Panc1 (cell line): ENCODE data around the gene ERN1. TPM values are rescaled to one million over a fixed set of nuclear protein-coding genes. Genes with fewer than 3 reads are reported as not detected.

Experiments used
- ATAC-seq: fragments of 200-7000 bp; cut with Tn5 transposase; 2 replicates; pipeline ENCODE4 v1.9.1; 2020; ENCODE audit warnings: mild to moderate bottlenecking, moderate library complexity
- BruUV-seq: library from RNA; stranded (reverse); fragments of 400-500 nt; replicated peaks from 2 replicates; lab custom pipeline; 2021; lab: Mats Ljungman, UMichigan
- CTCF ChIA-PET: fragments of 300-600 bp; sonication (Branson Sonifier 250); formaldehyde crosslinking; loops from one replicate; lab custom pipeline; 2022; ENCODE audit warnings: antibody characterized with exemption; lab: Charles Lee
- POLR2A ChIA-PET: fragments of 300-600 bp; sonication (Branson Sonifier 250); formaldehyde crosslinking; loops from one replicate; lab custom pipeline; 2022; ENCODE audit warnings: antibody characterized with exemption; lab: Charles Lee
- DNase-seq: peaks from one replicate; pipeline ENCODE4 v3.0.0-alpha.2; 2010; ENCODE audit warnings: low read depth, low spot score
- H3K27ac ChIP-seq: 2 replicates; pipeline ENCODE4 v1.5.1; 2011; ENCODE audit warnings: mild to moderate bottlenecking, low read length, inconsistent platforms
- H3K27me3 ChIP-seq: fragments of 200-500 bp; sonication (Bioruptor generic); 2 replicates; pipeline ENCODE4 v1.6.0; 2014; ENCODE audit warnings: low read length, inconsistent platforms; ENCODE audit not compliant: control insufficient read depth, insufficient read depth
- H3K36me3 ChIP-seq: fragments of 200-500 bp; sonication (Bioruptor generic); 2 replicates; pipeline ENCODE4 v1.5.1; 2014; ENCODE audit warnings: inconsistent platforms, mild to moderate bottlenecking, low read length, moderate library complexity; ENCODE audit not compliant: control insufficient read depth, insufficient read depth
- H3K4me1 ChIP-seq: 2 replicates; pipeline ENCODE4 v1.5.1; 2011; ENCODE audit warnings: inconsistent platforms, mild to moderate bottlenecking, low read length, moderate library complexity; ENCODE audit not compliant: control insufficient read depth, insufficient read depth
- H3K4me3 ChIP-seq, 2 experiments: 2 replicates each; pipeline ENCODE4 v1.5.1; 2011 to 2012; ENCODE audit warnings: low read depth in 2 of 2, low read length in 2 of 2, mild to moderate bottlenecking in 2 of 2, inconsistent platforms in 1 of 2, moderate library complexity in 1 of 2
- H3K9me3 ChIP-seq: fragments of 200-500 bp; sonication (Bioruptor generic); 2 replicates; pipeline ENCODE4 v1.5.1; 2014; ENCODE audit warnings: low read depth, mild to moderate bottlenecking, inconsistent platforms, low read length, moderate library complexity; ENCODE audit not compliant: control insufficient read depth, insufficient read depth
- CTCF ChIP-seq: fragments of 450-650 bp; IDR thresholded peaks from 2 replicates; pipeline ENCODE4 v1.5.1; 2017; ENCODE audit warnings: mild to moderate bottlenecking
- POLR2AphosphoS5 ChIP-seq: IDR thresholded peaks from 2 replicates; pipeline ENCODE4 v1.6.1; 2012; ENCODE audit warnings: mild to moderate bottlenecking, low read depth, low read length, moderate library complexity
- REST ChIP-seq, 2 experiments: IDR thresholded peaks; 2 replicates each; pipeline ENCODE4 v1.6.1; 2011 to 2012; ENCODE audit warnings: low read depth in 2 of 2, control low read depth in 1 of 2, low read length in 1 of 2, mild to moderate bottlenecking in 1 of 2, moderate library complexity in 1 of 2; ENCODE audit not compliant: insufficient read depth in 1 of 2
- SIN3A ChIP-seq: IDR thresholded peaks from 2 replicates; pipeline ENCODE4 v1.6.1; 2012; ENCODE audit warnings: low read depth, mild to moderate bottlenecking, low read length, moderate library complexity, borderline replicate concordance; ENCODE audit not compliant: insufficient read depth
- TCF7L2 ChIP-seq: IDR thresholded peaks from 2 replicates; pipeline ENCODE4 v1.6.1; 2011; ENCODE audit warnings: mild to moderate bottlenecking, low read depth, low read length, inconsistent platforms
- in situ Hi-C: cut with HindIII; loops from 2 replicates; pipeline ENCODE4 v1.10.0; 2016; ENCODE audit warnings: low sequenced_read_pairs, low pct_unique_long_range_greater_than_20kb
- intact Hi-C: fragments of 100-400 bp; cut with micrococcal nuclease; formaldehyde crosslinking; loops from one replicate; pipeline ENCODE4 v1.10.0; 2022; ENCODE audit not compliant: unreplicated experiment
- total RNA-seq: library from RNA; stranded (reverse); gene quantifications from one replicate; pipeline ENCODE4 v1.2.1, GENCODE V29; 2021; ENCODE audit not compliant: unreplicated experiment

The ERN1 gene
- total RNA-seq, 1 experiment from 2014 or later: 12.1 TPM

- ChIA-PET POLR2A (interaction anchor here (0.5 kb wide), 1 partner anchor 168 kb away, joined by 15 read pairs; no protein-coding TSS in a partner anchor), CTCF (no interaction called here)
- H3K4me3 ChIP-seq: no peak overlapping the region
- in situ Hi-C loops (no loop called here), intact Hi-C loops (no loop called here)
- ATAC-seq (no peak), DNase-seq (no peak)
- no peaks in the 10 kb centered on the region for H3K36me3 ChIP-seq
- H3K27me3 ChIP-seq: no peaks in the 10 kb centered on the region
- no peak for TF ChIP-seq CTCF
- TF ChIP-seq POLR2AphosphoS5: no peak
- TF ChIP-seq REST (IDR thresholded peaks at IDR 0.05; ENCODE audit: insufficient read depth in 1 of 2, low read depth in 2 of 2, low read length in 1 of 2): no peak
- TF ChIP-seq SIN3A: no peak
- no peak for TF ChIP-seq TCF7L2
- no peaks in the 10 kb centered on the region for H3K9me3 ChIP-seq
- H3K4me1 ChIP-seq: no peaks in the 10 kb centered on the region
- H3K27ac ChIP-seq: no peak overlapping the region
- no TSS peak for BruUV-seq
Observed at GRCh38 chr17:64162554-64162953, 32.6 kb upstream of the ERN1 start.

- no peaks in the 10 kb centered on the region for H3K27me3 ChIP-seq
- no TSS peak for BruUV-seq
- ChIA-PET POLR2A (no interaction called here), CTCF (interaction anchor here (0.7 kb wide), 1 partner anchor 12 kb away, joined by 3 read pairs; no protein-coding TSS in a partner anchor)
- H3K9me3 ChIP-seq: no peaks in the 10 kb centered on the region
- H3K4me3 ChIP-seq: no peak overlapping the region
- ATAC-seq (no peak), DNase-seq (no peak)
- intact Hi-C loops: no loop called here
- in situ Hi-C loops: no loop called here
- H3K4me1 ChIP-seq: no peaks in the 10 kb centered on the region
- H3K27ac ChIP-seq: no peak overlapping the region
- no peaks in the 10 kb centered on the region for H3K36me3 ChIP-seq
- TF ChIP-seq CTCF (no peak), TCF7L2 (no peak), SIN3A (no peak), POLR2AphosphoS5 (no peak), REST (IDR thresholded peaks at IDR 0.05; ENCODE audit: insufficient read depth in 1 of 2, low read depth in 2 of 2, low read length in 1 of 2) (no peak)
Observed at GRCh38 chr17:64161380-64162176, 31.6 kb upstream of the ERN1 start.
